NCI-H2029 (cell line): ENCODE results near the gene AGT.
"Not testable (repeated sequence)": the region's sequence is repeated elsewhere in the genome, so short reads cannot be mapped to it uniquely, and the experiment has no call there.

Source experiments
- DNase-seq: peaks from one replicate; lab custom pipeline; 2025; lab: John Stamatoyannopoulos, UW

Gene AGT

GRCh38 chr1:230691615-230692014 lies 22.3 kb downstream of the AGT start:
- no peak for DNase-seq

- DNase-seq = no peak
Observed at GRCh38 chr1:230690101-230690500, 23.8 kb downstream of the AGT start.

GRCh38 chr1:230686747-230687146 lies 27.2 kb downstream of the AGT start:
- DNase-seq = no peak

GRCh38 chr1:230684998-230685397 lies 28.9 kb downstream of the AGT start:
- DNase-seq = no peak

GRCh38 chr1:230684146-230684545 lies 29.8 kb downstream of the AGT start:
- no peak for DNase-seq

GRCh38 chr1:230682882-230683610 lies 30.9 kb downstream of the AGT start:
- no peak for DNase-seq

GRCh38 chr1:230682274-230682673 lies 31.6 kb downstream of the AGT start:
- peak; percentile 31 for DNase-seq

- peak; percentile 88 for DNase-seq
Observed at GRCh38 chr1:230681599-230681998, 32.3 kb downstream of the AGT start.

- DNase-seq = no peak
Observed at GRCh38 chr1:230680300-230681025, 33.5 kb downstream of the AGT start.

GRCh38 chr1:230679825-230680224 lies 34.1 kb downstream of the AGT start:
- no peak for DNase-seq

- DNase-seq = no peak
Observed at GRCh38 chr1:230679192-230679591, 34.7 kb downstream of the AGT start.

GRCh38 chr1:230677200-230677599 lies 36.7 kb downstream of the AGT start:
- no peak for DNase-seq

GRCh38 chr1:230674581-230674980 lies 39.3 kb downstream of the AGT start:
- DNase-seq = no peak

GRCh38 chr1:230669543-230669942 lies 44.4 kb downstream of the AGT start:
- DNase-seq = no peak

- no peak for DNase-seq
Observed at GRCh38 chr1:230668227-230668626, 45.7 kb downstream of the AGT start.

GRCh38 chr1:230661976-230662375 lies 51.9 kb downstream of the AGT start:
- DNase-seq = no peak

- no peak for DNase-seq
Observed at GRCh38 chr1:230658691-230659090, 55.2 kb downstream of the AGT start.

GRCh38 chr1:230658103-230658502 lies 55.8 kb downstream of the AGT start:
- DNase-seq = not testable (repeated sequence)

GRCh38 chr1:230656719-230657118 lies 57.2 kb downstream of the AGT start:
- not testable (repeated sequence) for DNase-seq
